HG02852 (cell line): ENCODE measurements around the gene SLC37A1.
A peak's percentile ranks its signal among the peaks of the same experiment; 100 is the strongest.
"Not testable (repeated sequence)": the region's sequence is repeated elsewhere in the genome, so short reads cannot be mapped to it uniquely, and the experiment has no call there.

Experiments used
- ATAC-seq: cut with Tn5 transposase; IDR thresholded peaks from one replicate; pipeline ENCODE4 v1.9.1; 2021; ENCODE audit warnings: mild to moderate bottlenecking, moderate library complexity; ENCODE audit not compliant: unreplicated experiment

SLC37A1 gene

DNA sequence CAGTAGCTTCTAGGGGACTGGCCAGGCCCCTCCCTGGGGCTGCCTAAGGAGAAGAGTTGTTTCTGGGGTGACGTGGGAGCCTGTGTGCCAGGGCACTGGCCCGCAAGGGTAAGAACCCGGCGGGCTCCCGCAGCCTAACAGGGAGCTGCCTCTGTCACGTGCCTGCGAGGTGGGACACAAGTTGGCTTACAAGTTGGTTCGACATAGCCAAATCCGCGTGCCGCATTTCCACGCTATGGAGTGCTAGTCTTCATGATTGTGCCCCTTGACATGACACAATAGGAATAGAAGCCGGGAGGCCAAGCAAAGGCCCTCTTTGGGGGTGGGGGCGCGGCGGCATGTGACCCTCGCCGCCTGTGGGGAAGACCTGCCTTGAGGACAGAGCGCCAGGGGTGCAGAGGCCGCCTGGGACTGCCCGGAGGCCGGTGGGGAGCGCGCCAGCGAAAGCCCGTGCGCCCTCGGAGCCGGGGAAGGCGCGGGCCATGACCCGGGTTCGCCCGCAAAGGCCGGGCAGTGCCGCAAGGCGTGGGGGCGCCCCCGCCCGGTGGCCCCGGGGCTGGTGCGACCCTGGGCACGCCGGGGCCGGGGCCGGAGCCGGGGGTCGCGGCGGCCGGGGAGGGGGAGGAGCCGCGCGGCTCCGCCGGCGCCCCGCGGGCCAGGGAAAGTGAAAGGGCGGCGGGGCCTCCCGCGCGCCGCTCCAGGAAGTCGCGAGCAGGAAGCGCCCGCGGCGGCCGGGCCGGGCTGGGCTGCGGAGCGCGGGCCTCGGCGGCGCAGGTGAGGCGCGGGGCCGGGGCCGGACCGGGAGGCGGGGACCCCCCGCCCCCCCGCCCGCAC, at the start of gene SLC37A1:
TSS of gene SLC37A1 (plus strand) at position 702 of the 834 bp plus-strand sequence. CDS start 4,603 bp downstream, outside the sequence.
- peak; percentile 60 for ATAC-seq

- no peak for ATAC-seq
Measured at GRCh38 chr21:42463861-42464515, 49.7 kb upstream of the SLC37A1 start.

- peak; percentile 39 for ATAC-seq
Measured at GRCh38 chr21:42465008-42465802, 48.4 kb upstream of the SLC37A1 start.

DNA sequence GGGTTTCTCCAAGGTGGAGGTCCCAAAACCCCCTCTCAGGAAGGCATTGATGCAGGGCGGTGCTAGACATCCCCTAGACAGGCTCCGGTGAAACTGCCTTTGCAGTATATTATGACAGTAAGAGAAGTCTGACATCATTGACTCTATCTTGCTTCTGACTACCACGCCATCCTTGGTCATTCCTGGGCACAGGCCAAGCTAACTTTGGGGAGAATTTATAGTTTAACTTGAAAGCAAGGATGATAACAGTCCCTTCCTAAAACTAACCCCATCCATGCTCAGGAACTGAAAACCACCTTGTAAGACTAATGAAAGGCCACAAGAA, 47.9 kb upstream of the SLC37A1 start:
- no peak for ATAC-seq

- no peak for ATAC-seq
Measured at GRCh38 chr21:42466700-42467099, 47.0 kb upstream of the SLC37A1 start.

- no peak for ATAC-seq
Measured at GRCh38 chr21:42467140-42467983, 46.3 kb upstream of the SLC37A1 start.

DNA sequence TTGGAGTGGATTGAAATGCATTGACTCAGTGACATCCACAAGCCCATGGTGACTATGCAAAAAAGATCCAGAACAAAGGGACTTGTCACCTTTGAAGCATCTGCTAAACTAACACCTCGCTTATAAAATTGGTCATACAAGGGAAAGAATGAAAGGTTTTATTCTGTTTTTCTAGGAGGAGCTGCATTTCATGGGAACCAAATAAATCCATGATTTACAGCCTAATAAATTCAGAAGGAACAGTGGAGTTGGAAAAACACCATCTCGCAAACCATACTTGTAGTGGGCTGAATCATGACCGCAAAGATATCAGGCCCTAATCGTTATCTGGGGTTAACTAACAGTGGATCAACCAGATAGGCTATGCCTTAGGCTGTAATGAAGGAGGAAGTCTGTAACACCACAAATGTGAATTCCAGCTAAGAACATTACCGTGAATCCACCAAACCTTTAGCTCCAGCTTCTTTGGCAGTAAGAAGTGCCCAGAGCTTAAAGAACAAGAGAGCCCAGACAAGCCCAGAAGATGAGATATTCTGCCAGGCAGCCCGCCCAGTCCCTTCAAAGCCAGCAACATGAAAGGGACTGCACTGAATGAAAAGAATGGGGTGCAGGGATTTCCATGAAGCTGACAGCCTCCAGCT, 45.0 kb upstream of the SLC37A1 start:
- ATAC-seq = no peak

GRCh38 chr21:42469272-42469671, 44.4 kb upstream of the SLC37A1 start:
- no peak for ATAC-seq

- not testable (repeated sequence) for ATAC-seq
Measured at GRCh38 chr21:42469726-42470125, 43.9 kb upstream of the SLC37A1 start.

GRCh38 chr21:42471206-42471605, 42.4 kb upstream of the SLC37A1 start:
- ATAC-seq = no peak

GRCh38 chr21:42471716-42472330, 41.8 kb upstream of the SLC37A1 start:
- no peak for ATAC-seq

GRCh38 chr21:42472521-42472920, 41.1 kb upstream of the SLC37A1 start:
- ATAC-seq = no peak

DNA sequence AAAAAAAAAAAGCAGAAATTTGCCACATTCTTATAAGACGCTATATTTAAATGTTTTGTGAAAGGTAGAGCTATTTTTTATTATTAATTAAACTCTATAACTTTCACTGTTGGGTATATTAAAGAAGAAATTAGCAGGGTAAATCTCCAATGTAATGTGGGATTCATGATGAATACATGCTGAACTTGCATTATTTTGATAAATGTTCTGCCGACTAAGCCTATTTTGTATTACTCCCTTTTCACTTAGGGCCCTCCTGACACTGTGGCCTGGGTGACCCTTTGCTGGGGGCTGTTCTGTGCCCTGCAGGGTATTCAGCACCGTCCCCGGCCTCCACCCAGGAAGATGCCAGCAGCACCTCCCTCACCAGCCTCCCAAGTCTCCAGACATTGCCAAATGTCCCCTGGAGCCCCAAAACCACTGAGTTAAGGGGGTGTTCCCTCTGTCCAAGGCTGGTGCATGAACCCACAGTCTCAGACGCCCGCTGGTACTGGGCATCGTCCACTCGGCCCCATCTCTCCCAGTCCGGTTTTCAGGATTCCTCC, 40.1 kb upstream of the SLC37A1 start:
- no peak for ATAC-seq

DNA sequence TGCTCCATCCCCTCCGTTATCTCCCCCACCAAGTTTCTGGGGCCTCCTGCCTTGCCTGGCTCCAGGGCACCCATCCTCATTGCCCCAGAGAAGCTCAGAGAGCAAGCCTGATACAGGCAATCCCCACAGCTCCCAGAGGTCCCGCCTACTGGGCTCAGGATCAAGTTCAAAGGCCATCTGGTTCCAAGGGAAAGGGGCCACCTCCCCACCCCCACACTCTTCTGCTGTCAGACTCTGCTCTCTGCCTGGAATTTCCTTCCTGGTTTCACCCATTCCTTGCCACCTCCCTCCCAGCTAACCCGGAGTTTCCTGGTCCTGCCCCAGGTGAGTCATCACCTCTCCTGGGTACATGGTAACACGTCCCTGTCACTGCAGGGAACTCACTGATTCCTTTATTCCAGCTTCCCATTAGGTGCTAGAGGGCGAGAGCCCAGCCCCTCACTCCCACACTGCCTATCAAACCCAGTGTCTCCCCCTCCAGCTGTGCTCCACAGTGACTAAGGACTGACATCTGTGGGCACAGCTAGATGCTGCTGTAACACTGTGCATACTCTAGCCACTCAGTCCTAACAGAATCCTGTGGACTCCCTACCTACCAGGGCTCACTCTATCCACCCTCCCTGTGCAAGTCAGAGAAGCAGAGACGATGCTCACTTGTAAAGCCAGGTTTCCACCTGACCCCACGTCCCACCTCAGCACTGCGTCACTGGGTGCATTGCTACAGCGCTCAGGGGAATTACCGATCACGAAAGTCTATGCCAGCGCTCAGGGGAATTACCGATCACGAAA, 39.4 kb upstream of the SLC37A1 start:
- no peak for ATAC-seq

DNA sequence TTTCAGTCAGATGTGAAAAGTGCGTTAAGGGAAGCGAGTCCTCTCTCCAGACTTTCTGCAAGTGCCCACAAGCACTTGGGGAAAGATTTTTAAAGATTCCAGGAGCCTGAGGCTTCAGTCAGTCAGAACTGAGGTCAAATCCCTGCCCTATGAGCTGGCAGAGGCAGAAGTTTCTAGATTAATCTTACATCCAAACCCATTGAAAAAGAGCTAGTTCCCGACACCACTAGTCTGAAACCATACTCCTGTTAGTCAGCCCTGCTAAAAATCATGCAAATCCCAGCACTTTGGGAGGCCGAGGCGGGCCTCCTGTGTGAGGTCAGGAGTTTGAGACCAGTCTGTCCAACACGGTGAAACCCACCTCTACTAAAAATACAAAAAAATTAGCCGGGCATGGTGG, 38.6 kb upstream of the SLC37A1 start:
- ATAC-seq = no peak

- no peak for ATAC-seq
Measured at GRCh38 chr21:42475526-42476387, 37.9 kb upstream of the SLC37A1 start.

DNA sequence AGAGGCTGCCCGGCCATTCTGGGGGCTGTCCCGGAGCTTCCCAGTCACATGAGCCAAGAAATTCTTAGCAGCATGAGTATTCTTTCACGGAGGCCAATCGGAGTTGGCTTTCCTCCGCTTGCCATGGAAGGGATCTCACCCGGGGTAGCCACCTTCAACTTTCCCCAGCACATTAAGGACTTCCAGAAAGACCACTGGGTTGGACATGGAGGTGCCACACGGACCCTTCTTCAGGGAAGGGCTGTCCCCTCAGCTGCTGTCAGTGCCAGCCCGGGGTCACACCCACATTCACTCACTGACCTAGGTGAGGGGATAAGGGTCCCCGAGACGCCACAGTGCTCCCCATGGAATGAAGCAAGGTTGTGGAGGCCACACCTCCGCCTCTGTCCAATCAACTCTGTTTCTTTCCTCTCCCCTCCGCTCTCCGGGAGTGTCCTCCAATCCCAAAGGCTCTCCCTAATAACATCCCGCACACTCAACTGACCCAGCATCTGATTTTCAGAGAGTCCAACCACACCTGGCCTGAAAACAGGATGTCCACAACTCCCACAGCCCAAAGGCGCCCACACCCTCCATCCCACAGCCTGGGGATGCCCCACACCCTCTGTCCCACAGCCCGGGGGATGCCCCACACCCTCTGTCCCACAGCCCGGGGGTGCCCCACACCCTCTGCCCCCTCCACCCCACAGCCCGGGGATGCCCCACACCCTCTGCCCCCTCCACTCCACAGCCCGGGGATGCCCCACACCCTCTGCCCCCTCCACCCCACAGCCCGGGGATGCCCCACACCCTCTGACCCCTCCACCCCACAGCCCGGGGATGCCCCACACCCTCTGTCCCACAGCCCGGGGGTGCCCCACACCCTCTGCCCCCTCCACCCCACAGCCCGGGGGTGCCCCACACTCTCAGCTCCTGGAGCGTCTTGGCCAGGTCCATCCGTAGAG, 37.0 kb upstream of the SLC37A1 start:
- no peak for ATAC-seq
